GM23338 (cell line): ENCODE results near the gene ABI1. TPM values are rescaled to one million over a fixed set of nuclear protein-coding genes. Genes with fewer than 3 reads are reported as not detected.

ENCODE experiments used
- ATAC-seq: fragments of 200-7000 bp; cut with Tn5 transposase; 3 replicates; pipeline ENCODE4 v1.9.1; 2020
- DNase-seq: peaks from one replicate; pipeline ENCODE4 v3.0.0-alpha.2; 2015; ENCODE audit warnings: low spot score
- H2AFZ ChIP-seq: fragments of 200-600 bp; sonication (generic); 2 replicates; pipeline ENCODE4 v1.8.0; 2016; ENCODE audit warnings: antibody characterized with exemption, mild to moderate bottlenecking, moderate library complexity
- H3F3A ChIP-seq: fragments of 200-600 bp; sonication (generic); replicated peaks from 2 replicates; pipeline ENCODE4 v1.8.0; 2017; ENCODE audit warnings: antibody characterized with exemption, mixed run types, low read depth
- H3K27ac ChIP-seq: fragments of 200-600 bp; sonication (generic); 2 replicates; pipeline ENCODE4 v1.6.1; 2016; ENCODE audit warnings: low read depth
- H3K27me3 ChIP-seq: fragments of 200-600 bp; sonication (generic); 2 replicates; pipeline ENCODE4 v1.8.0; 2016; ENCODE audit warnings: mild to moderate bottlenecking, mixed run types, moderate library complexity; ENCODE audit not compliant: insufficient read depth
- H3K36me3 ChIP-seq: fragments of 200-600 bp; sonication (generic); 2 replicates; pipeline ENCODE4 v1.8.0; 2016; ENCODE audit warnings: mild to moderate bottlenecking; ENCODE audit not compliant: insufficient read depth
- H3K4me1 ChIP-seq: fragments of 200-600 bp; sonication (generic); 2 replicates; pipeline ENCODE4 v1.8.0; 2016; ENCODE audit warnings: mild to moderate bottlenecking, moderate library complexity; ENCODE audit not compliant: insufficient read depth
- H3K4me2 ChIP-seq: fragments of 200-600 bp; sonication (generic); 2 replicates; pipeline ENCODE4 v1.7.1; 2017; ENCODE audit warnings: mixed run types
- H3K4me3 ChIP-seq: fragments of 200-600 bp; sonication (generic); 2 replicates; pipeline ENCODE4 v1.6.1; 2016; ENCODE audit warnings: mixed run types
- H3K79me2 ChIP-seq: fragments of 200-600 bp; sonication (generic); replicated peaks from 2 replicates; pipeline ENCODE4 v1.8.0; 2017; ENCODE audit warnings: mild to moderate bottlenecking; ENCODE audit not compliant: insufficient read depth
- H3K9me2 ChIP-seq: fragments of 200-600 bp; sonication (generic); 2 replicates; pipeline ENCODE4 v1.8.0; 2017; ENCODE audit not compliant: insufficient read depth
- H4K20me1 ChIP-seq: fragments of 200-600 bp; sonication (generic); replicated peaks from 2 replicates; pipeline ENCODE4 v1.8.0; 2017; ENCODE audit warnings: mild to moderate bottlenecking; ENCODE audit not compliant: insufficient read depth
- H3K27ac Mint-ChIP-seq: 2 replicates; pipeline ENCODE4 v1.8.0; 2020; ENCODE audit warnings: inconsistent platforms, mild to moderate bottlenecking, moderate library complexity, mixed read lengths
- H3K27me3 Mint-ChIP-seq: 3 replicates; pipeline ENCODE4 v1.8.0; 2022; ENCODE audit warnings: low read depth, mild to moderate bottlenecking, moderate library complexity, mixed read lengths, inconsistent platforms; ENCODE audit not compliant: insufficient read depth, poor library complexity
- H3K36me3 Mint-ChIP-seq: 3 replicates; pipeline ENCODE4 v1.8.0; 2021; ENCODE audit warnings: low read depth, mild to moderate bottlenecking, inconsistent platforms, moderate library complexity, mixed read lengths
- H3K4me1 Mint-ChIP-seq: 3 replicates; pipeline ENCODE4 v1.8.0; 2020; ENCODE audit warnings: mild to moderate bottlenecking, inconsistent platforms, mixed read lengths
- H3K4me3 Mint-ChIP-seq: 3 replicates; pipeline ENCODE4 v1.8.0; 2021; ENCODE audit warnings: moderate library complexity, mild to moderate bottlenecking, inconsistent platforms, mixed read lengths
- H3K9me3 Mint-ChIP-seq: 3 replicates; pipeline ENCODE4 v1.8.0; 2020; ENCODE audit warnings: moderate library complexity, mild to moderate bottlenecking, inconsistent platforms, mixed read lengths
- CREB1 ChIP-seq: fragments of 250-450 bp; sonication (Bioruptor Pico); IDR thresholded peaks from 2 replicates; pipeline ENCODE4 v1.5.0; 2020; ENCODE audit warnings: low read depth, mild to moderate bottlenecking, moderate library complexity
- CTCF ChIP-seq, 2 experiments: fragments of 200-600 bp in 1 of 2; sonication (generic) in 1 of 2; conservative IDR thresholded peaks; 2 replicates each; pipeline versions ENCODE4 v1.5.1 to v1.6.1; 2016 to 2017; ENCODE audit warnings: antibody characterized with exemption in 2 of 2, low read depth in 2 of 2, mild to moderate bottlenecking in 2 of 2, moderate library complexity in 1 of 2
- ETS1 ChIP-seq: IDR thresholded peaks from 2 replicates; pipeline ENCODE4 v1.6.1; 2016; ENCODE audit warnings: antibody characterized with exemption
- EZH2 ChIP-seq: fragments of 200-600 bp; sonication (generic); IDR thresholded peaks from one replicate; pipeline ENCODE4 v1.8.0; 2017; ENCODE audit warnings: antibody characterized with exemption, mild to moderate bottlenecking, low read depth; ENCODE audit not compliant: unreplicated experiment
- EZH2phosphoT487 ChIP-seq: fragments of 200-600 bp; sonication (generic); IDR thresholded peaks from one replicate; pipeline ENCODE4 v1.8.1; 2018; ENCODE audit warnings: antibody characterized with exemption; ENCODE audit not compliant: unreplicated experiment
- JUNB ChIP-seq: IDR thresholded peaks from one replicate; pipeline ENCODE4 v1.6.1; 2016; ENCODE audit warnings: antibody characterized with exemption; ENCODE audit not compliant: unreplicated experiment
- STAT1 ChIP-seq: IDR thresholded peaks from one replicate; pipeline ENCODE4 v1.6.1; 2016; ENCODE audit warnings: antibody characterized with exemption; ENCODE audit not compliant: unreplicated experiment
- ZNF114 ChIP-seq: fragments of 250-450 bp; sonication (Bioruptor Pico); IDR thresholded peaks from 2 replicates; pipeline ENCODE4 v1.5.0; 2020; ENCODE audit warnings: mild to moderate bottlenecking, moderate library complexity
- ZNF331 ChIP-seq: fragments of 250-450 bp; sonication (Bioruptor Pico); IDR thresholded peaks from 2 replicates; pipeline ENCODE4 v1.5.0; 2020; ENCODE audit warnings: low read depth, mild to moderate bottlenecking, moderate library complexity
- polyA plus RNA-seq: library from polyadenylated mRNA; unstranded; fragments of >200 nt; fragmentation: Nextera tagmentation; extraction: Ambion mirVana; gene quantifications from 2 replicates; pipeline ENCODE4 v1.2.1, GENCODE V29; 2016
- total RNA-seq: library from RNA; depleted of rRNA; stranded (reverse); fragments of >200 nt; shearing (Covaris generic); gene quantifications from 2 replicates; pipeline ENCODE4 v1.2.3, GENCODE V29; 2014

ABI1 gene
- total and polyA plus RNA-seq, 2 experiments from 2014 or later: 22.3 to 30.7 TPM

GRCh38 chr10:26801831-26802230 lies 58.9 kb downstream of the ABI1 start:
- Mint-ChIP-seq H3K36me3 (peaks cover 15% of the 10 kb centered on the region), H3K9me3 (peaks cover 12% of the 10 kb centered on the region), H3K27me3 (no peaks in the 10 kb centered on the region), H3K27ac (no peak overlapping the region), H3K4me1 (peaks cover 40% of the 10 kb centered on the region), H3K4me3 (no peak overlapping the region)
- Histone ChIP-seq H3K27me3 (no peaks in the 10 kb centered on the region), H2AFZ (no peak overlapping the region), H4K20me1 (peaks cover 7% of the 10 kb centered on the region; the same call in 1 of the 2 replicates), H3K79me2 (peaks cover 100% of the 10 kb centered on the region), H3K9me2 (no peaks in the 10 kb centered on the region), H3K4me1 (peaks cover 42% of the 10 kb centered on the region), H3K4me2 (no peak overlapping the region), H3K36me3 (no peaks in the 10 kb centered on the region), H3K27ac (no peak overlapping the region), H3F3A (no peaks in the 10 kb centered on the region), H3K4me3 (no peak overlapping the region)
- no peak for DNase-seq
- ATAC-seq: no peak
- no peak for TF ChIP-seq CTCF (conservative IDR thresholded peaks at IDR 0.05; ENCODE audit: low read depth in 2 of 2)
- TF ChIP-seq ETS1: no peak
- no peak for TF ChIP-seq EZH2
- TF ChIP-seq CREB1 (CRISPR knock-in tag): no peak
- no peak for TF ChIP-seq JUNB
- TF ChIP-seq STAT1: no peak
- TF ChIP-seq ZNF114 (CRISPR knock-in tag): no peak
- TF ChIP-seq ZNF331 (CRISPR knock-in tag): no peak
- no peak for TF ChIP-seq EZH2phosphoT487

- peaks cover 16% of the 10 kb centered on the region for H3K9me3 Mint-ChIP-seq
- no peak overlapping the region for H3K27ac Mint-ChIP-seq
- H3K4me3 Mint-ChIP-seq: no peak overlapping the region
- peaks cover 35% of the 10 kb centered on the region for H3K4me1 Mint-ChIP-seq
- TF ChIP-seq EZH2phosphoT487: no peak
- H3K27ac ChIP-seq: no peak overlapping the region
- peaks cover 19% of the 10 kb centered on the region for H3K36me3 Mint-ChIP-seq
- peaks cover 7% of the 10 kb centered on the region; the same call in 1 of the 2 replicates for H4K20me1 ChIP-seq
- no peak overlapping the region for H3K4me3 ChIP-seq
- H3F3A ChIP-seq: no peaks in the 10 kb centered on the region
- DNase-seq: no peak
- no peaks in the 10 kb centered on the region for H3K27me3 Mint-ChIP-seq
- H3K4me1 ChIP-seq: peaks cover 41% of the 10 kb centered on the region
- no peak overlapping the region for H3K4me2 ChIP-seq
- H2AFZ ChIP-seq: no peak overlapping the region
- no peak for ATAC-seq
- no peaks in the 10 kb centered on the region for H3K9me2 ChIP-seq
- H3K79me2 ChIP-seq: peaks cover 100% of the 10 kb centered on the region
- no peaks in the 10 kb centered on the region for H3K27me3 ChIP-seq
- H3K36me3 ChIP-seq: peaks cover 3% of the 10 kb centered on the region; the same call in 1 of the 2 replicates
These were observed 59.5 kb downstream of the ABI1 start for GRCh38 chr10:26801274-26801673.
